Measurements from ENCODE around the gene SUSD1.

GRCh38 chr9:112132356-112132755 is 42.7 kb downstream of the SUSD1 start:
- TF ChIP-seq CTCF (optimal IDR thresholded peaks at IDR 0.05 in 1 of 3, IDR thresholded peaks at IDR 0.05 in 1 of 3, conservative IDR thresholded peaks at IDR 0.05 in 1 of 3; ENCODE audit: extremely low read depth in 1 of 3, insufficient read depth in 2 of 3, low read length in 3 of 3), result no peak
- TF ChIP-seq EZH2 (IDR thresholded peaks at IDR 0.05; ENCODE audit: low read length), result no peak

All from keratinocyte (primary cell).